Measurements from ENCODE around the gene POLK.
"Not testable (repeated sequence)": the region's sequence is repeated elsewhere in the genome, so short reads cannot be mapped to it uniquely, and the experiment has no call there.

POLK gene

DNA sequence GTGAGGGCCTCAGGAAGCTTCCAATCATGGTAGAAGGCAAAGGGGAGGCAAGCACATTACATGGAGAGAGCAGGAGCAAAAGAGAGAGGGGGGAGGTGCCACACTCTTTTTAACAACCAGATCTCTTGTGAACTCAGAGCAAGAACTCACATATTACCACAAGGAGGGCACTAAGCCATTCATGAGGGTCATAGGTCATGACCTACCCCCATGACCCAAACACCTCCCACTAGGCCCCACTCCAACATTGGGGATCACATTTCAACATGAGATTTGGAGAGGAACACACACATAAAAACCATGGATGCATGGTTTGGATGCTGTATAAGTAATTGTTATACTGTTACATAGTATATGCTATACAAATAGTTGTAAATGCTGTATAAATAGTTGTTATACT is 17.5 kb downstream of the POLK start:
- H3K4me3 ChIP-seq (ENCODE audit: low read depth, low read length), result no peak overlapping the region
- TF ChIP-seq CTCF (IDR thresholded peaks at IDR 0.05; ENCODE audit: low read depth, low read length, missing control alignments), result no peak
- DNase-seq (ENCODE audit: low read depth), result no peak

DNA sequence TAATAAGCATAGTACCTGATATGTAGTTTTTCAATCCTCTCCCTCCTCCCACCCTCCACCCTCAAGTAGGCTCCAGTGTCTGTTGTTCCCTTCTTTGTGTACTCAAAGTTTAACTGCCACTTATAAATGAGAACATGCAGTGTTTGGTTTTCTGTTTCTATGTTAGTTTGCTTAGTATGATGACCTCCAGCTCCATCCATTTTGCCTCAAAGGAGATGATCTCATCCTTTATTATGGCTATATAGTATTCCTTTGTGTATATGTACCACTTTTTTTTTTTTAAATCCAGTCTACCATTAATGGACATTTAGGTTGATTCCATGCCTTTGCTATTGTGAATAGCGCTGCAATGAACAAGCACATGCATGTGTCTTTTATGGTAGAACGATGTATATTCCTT is 20.5 kb downstream of the POLK start:
- H3K4me3 ChIP-seq (ENCODE audit: low read depth, low read length), result no peak overlapping the region
- no peak for TF ChIP-seq CTCF (IDR thresholded peaks at IDR 0.05; ENCODE audit: low read depth, low read length, missing control alignments)
- no peak for DNase-seq (ENCODE audit: low read depth)

GRCh38 chr5:75533716-75534115 is 22.0 kb downstream of the POLK start:
- not testable (repeated sequence) for DNase-seq (ENCODE audit: low read depth); H3K4me3 ChIP-seq (ENCODE audit: low read depth, low read length)

DNA sequence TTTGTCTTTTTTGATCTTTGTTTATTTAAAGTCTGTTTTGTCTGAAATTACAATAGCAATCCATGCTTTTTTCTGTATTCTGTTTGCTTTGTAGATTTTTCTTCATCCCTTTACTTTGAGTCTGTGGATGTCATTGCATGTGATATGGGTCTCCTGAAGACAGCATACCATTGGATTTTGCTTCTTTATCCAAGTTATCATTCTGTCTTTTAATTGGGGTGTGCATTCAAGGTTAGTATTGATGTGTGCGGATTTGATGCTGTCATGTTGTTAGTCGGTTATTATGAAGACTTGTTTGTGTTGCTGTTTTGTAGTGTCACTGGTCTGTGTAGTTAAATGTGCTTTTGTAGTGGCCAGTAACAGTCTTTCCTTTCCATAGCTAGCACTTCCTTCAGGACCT is 23.0 kb downstream of the POLK start:
- no peak overlapping the region for H3K4me3 ChIP-seq (ENCODE audit: low read depth, low read length)
- no peak for TF ChIP-seq CTCF (IDR thresholded peaks at IDR 0.05; ENCODE audit: low read depth, low read length, missing control alignments)
- no peak for DNase-seq (ENCODE audit: low read depth)

DNA sequence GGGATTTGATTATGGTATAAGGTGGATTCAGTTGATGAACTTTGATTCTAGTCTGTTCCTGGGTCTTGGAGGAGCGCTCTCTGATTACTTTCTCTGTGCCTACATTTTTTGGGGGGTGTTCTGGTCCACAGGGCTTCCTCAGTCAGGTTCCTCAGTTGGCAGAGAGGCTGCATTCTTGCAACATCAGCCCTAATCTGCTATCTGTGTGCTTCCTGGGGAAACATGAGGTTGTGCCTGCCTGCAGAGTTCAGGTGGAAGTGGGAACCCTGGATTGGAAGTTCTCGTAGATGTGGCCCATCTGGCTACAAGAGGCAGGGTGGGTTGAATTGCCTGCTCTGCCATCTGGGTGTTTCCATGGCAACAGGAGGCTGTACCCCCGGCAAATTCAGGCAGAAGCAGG is 24.5 kb downstream of the POLK start:
- TF ChIP-seq CTCF (IDR thresholded peaks at IDR 0.05; ENCODE audit: low read depth, low read length, missing control alignments), result no peak
- DNase-seq (ENCODE audit: low read depth), result no peak
- H3K4me3 ChIP-seq (ENCODE audit: low read depth, low read length), result no peak overlapping the region

GRCh38 chr5:75536694-75537360 is 25.1 kb downstream of the POLK start:
- DNase-seq (ENCODE audit: low read depth), result no peak
- no peak for TF ChIP-seq CTCF (IDR thresholded peaks at IDR 0.05; ENCODE audit: low read depth, low read length, missing control alignments)

GRCh38 chr5:75538211-75538610 is 26.5 kb downstream of the POLK start:
- no peak for DNase-seq (ENCODE audit: low read depth)
- no peak for TF ChIP-seq CTCF (IDR thresholded peaks at IDR 0.05; ENCODE audit: low read depth, low read length, missing control alignments)
- no peak overlapping the region for H3K4me3 ChIP-seq (ENCODE audit: low read depth, low read length)

More at GRCh38 chr5:75536694-75537360, 25.1 kb downstream of the POLK start:
- no peak overlapping the region for H3K4me3 ChIP-seq (ENCODE audit: low read depth, low read length)
